PFSK-1 (cell line): ENCODE measurements around the gene PARP3.

Source experiments
- FOXP2 ChIP-seq: optimal IDR thresholded peaks from 2 replicates; pipeline ENCODE3; 2011; ENCODE audit warnings: borderline replicate concordance, control low read depth, inconsistent platforms; ENCODE audit not compliant: insufficient read depth; ENCODE audit errors: extremely low read length, extremely low read depth
- POLR2AphosphoS5 ChIP-seq: IDR thresholded peaks from 2 replicates; pipeline ENCODE4 v1.6.1; 2012; ENCODE audit warnings: low read depth, mild to moderate bottlenecking, control low read depth, low read length, moderate library complexity
- SIN3A ChIP-seq: IDR thresholded peaks from 2 replicates; pipeline ENCODE4 v1.6.1; 2012; ENCODE audit warnings: mild to moderate bottlenecking, low read length, moderate library complexity, borderline replicate concordance; ENCODE audit not compliant: insufficient read depth
- TAF1 ChIP-seq: IDR thresholded peaks from 2 replicates; pipeline ENCODE4 v1.6.1; 2012; ENCODE audit warnings: low read length, control low read depth, borderline replicate concordance; ENCODE audit not compliant: insufficient read depth
- TF ChIP-seq, protein P1 (sequence below), 2 experiments: IDR thresholded peaks; 2 replicates each; pipeline versions ENCODE4 v1.6.1 to v1.8.0; 2011 to 2012; ENCODE audit warnings: low read depth in 2 of 2, low read length in 2 of 2, control low read depth in 1 of 2, inconsistent platforms in 1 of 2, mild to moderate bottlenecking in 1 of 2, moderate library complexity in 1 of 2; ENCODE audit not compliant: insufficient read depth in 1 of 2

DNA sequence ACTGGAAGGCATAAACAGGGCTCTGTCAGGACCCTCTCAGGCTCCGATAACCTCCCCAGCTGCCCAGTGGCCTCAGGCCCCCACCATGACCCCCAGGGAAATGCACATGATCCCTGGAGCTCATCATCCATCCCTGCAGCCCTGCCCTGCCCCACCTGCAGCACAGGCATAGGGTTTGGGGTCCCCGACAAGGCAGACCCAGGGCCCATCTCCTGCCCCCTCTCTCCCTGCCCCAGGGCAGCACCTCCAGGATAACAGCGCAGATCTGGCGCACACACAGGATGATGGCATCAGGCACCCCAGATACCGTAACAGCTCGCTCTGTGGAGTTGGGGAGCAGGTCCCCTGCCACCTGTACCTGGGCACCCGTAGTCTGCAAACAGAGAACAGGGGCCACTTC is 17.5 kb downstream of the PARP3 start:
- TF ChIP-seq TAF1 (no peak), POLR2AphosphoS5 (no peak), SIN3A (no peak), FOXP2 (no peak)
- TF ChIP-seq, protein P1, sequence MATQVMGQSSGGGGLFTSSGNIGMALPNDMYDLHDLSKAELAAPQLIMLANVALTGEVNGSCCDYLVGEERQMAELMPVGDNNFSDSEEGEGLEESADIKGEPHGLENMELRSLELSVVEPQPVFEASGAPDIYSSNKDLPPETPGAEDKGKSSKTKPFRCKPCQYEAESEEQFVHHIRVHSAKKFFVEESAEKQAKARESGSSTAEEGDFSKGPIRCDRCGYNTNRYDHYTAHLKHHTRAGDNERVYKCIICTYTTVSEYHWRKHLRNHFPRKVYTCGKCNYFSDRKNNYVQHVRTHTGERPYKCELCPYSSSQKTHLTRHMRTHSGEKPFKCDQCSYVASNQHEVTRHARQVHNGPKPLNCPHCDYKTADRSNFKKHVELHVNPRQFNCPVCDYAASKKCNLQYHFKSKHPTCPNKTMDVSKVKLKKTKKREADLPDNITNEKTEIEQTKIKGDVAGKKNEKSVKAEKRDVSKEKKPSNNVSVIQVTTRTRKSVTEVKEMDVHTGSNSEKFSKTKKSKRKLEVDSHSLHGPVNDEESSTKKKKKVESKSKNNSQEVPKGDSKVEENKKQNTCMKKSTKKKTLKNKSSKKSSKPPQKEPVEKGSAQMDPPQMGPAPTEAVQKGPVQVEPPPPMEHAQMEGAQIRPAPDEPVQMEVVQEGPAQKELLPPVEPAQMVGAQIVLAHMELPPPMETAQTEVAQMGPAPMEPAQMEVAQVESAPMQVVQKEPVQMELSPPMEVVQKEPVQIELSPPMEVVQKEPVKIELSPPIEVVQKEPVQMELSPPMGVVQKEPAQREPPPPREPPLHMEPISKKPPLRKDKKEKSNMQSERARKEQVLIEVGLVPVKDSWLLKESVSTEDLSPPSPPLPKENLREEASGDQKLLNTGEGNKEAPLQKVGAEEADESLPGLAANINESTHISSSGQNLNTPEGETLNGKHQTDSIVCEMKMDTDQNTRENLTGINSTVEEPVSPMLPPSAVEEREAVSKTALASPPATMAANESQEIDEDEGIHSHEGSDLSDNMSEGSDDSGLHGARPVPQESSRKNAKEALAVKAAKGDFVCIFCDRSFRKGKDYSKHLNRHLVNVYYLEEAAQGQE (IDR thresholded peaks at IDR 0.05; ENCODE audit: insufficient read depth in 1 of 2, low read depth in 2 of 2, low read length in 2 of 2): no peak
